ENCODE measurements around the gene PLBD2.

DNA sequence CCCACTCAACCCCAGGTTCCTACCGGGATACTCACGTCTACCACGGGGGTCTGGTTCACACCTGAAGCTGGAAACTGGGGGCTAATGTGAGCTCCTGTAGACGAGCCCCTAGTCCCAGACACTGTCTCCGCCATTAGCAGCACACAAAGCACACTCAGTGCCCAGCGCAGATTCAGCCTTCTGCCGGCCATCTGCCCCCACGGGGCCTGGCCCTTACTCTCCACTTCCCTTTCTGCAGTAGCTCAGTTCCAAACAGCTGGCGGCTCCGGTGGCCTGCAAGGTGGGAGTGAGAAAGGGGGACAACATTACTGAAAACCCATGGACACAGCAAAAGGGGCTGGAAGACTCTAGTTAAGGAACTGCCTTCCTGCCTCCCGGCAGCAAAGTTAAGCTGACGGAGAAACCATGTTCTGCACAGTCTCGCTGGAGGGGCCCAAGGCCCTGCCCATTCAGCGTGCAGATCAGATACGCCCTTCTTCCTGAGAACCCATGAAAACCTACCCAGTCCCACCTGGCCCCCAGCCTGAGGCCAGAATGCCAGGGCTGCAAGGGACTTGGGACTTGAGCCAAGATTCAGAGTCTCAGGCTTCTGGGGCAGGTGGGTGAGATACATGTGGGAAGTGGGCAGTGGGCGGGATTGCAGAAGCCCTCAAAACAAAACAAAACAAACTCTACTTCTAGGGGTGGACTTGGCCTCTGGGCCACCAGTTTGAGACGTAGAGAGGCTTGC, 25.5 kb upstream of the PLBD2 start:
- TF ChIP-seq EZH2 (IDR thresholded peaks at IDR 0.05; ENCODE audit: low read length, missing control alignments) = no peak
- TF ChIP-seq, protein P1, sequence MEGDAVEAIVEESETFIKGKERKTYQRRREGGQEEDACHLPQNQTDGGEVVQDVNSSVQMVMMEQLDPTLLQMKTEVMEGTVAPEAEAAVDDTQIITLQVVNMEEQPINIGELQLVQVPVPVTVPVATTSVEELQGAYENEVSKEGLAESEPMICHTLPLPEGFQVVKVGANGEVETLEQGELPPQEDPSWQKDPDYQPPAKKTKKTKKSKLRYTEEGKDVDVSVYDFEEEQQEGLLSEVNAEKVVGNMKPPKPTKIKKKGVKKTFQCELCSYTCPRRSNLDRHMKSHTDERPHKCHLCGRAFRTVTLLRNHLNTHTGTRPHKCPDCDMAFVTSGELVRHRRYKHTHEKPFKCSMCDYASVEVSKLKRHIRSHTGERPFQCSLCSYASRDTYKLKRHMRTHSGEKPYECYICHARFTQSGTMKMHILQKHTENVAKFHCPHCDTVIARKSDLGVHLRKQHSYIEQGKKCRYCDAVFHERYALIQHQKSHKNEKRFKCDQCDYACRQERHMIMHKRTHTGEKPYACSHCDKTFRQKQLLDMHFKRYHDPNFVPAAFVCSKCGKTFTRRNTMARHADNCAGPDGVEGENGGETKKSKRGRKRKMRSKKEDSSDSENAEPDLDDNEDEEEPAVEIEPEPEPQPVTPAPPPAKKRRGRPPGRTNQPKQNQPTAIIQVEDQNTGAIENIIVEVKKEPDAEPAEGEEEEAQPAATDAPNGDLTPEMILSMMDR (conservative IDR thresholded peaks at IDR 0.05 in 1 of 2, IDR thresholded peaks at IDR 0.05 in 1 of 2; ENCODE audit: low read depth in 1 of 2, low read length in 2 of 2) = no peak
